Naive thymus-derived CD8-positive, alpha-beta T cell (primary cell): ENCODE results near the gene TGM1. TPM values are rescaled to one million over a fixed set of nuclear protein-coding genes. Genes with fewer than 3 reads are reported as not detected.

Experiments
- ATAC-seq, 2 donors: fragments of 150-1000 bp; cut with Tn5 transposase in 1 of 2; sonication (Bioruptor Pico), chemical (Tn5 transposase) in 1 of 2; 1 replicate in 1 of 2; 2 replicates in 1 of 2; pipeline ENCODE4 v1.10.0; 2021; ENCODE audit warnings: mild to moderate bottlenecking in 2 of 2, moderate library complexity in 2 of 2
- POLR2A ChIA-PET: fragments of 350-600 bp; sonication (Branson Sonifier 250); formaldehyde crosslinking; loops from one replicate; lab custom pipeline; 2021; ENCODE audit warnings: antibody characterized with exemption; lab: Charles Lee
- DNase-seq, 10 donors: peaks; one replicate each; pipeline versions ENCODE4 v3.0.0 to v3.0.0-alpha.2; 2020 to 2022
- H3K27ac Mint-ChIP-seq, 10 donors: one replicate each; pipeline ENCODE4 v1.8.0; 2020 to 2022; ENCODE audit warnings: mild to moderate bottlenecking in 10 of 10, mixed read lengths in 10 of 10, moderate library complexity in 4 of 10, inconsistent platforms in 1 of 10
- H3K27me3 Mint-ChIP-seq, 5 donors: one replicate each; pipeline ENCODE4 v1.8.0; 2021 to 2022; ENCODE audit warnings: mixed read lengths in 5 of 5
- H3K36me3 Mint-ChIP-seq, 3 donors: one replicate each; pipeline ENCODE4 v1.8.0; 2020 to 2022; ENCODE audit warnings: mixed read lengths in 3 of 3, mild to moderate bottlenecking in 2 of 3, inconsistent platforms in 1 of 3
- H3K4me1 Mint-ChIP-seq, 4 donors: one replicate each; pipeline ENCODE4 v1.8.0; 2021 to 2022; ENCODE audit warnings: mixed read lengths in 4 of 4
- H3K4me3 Mint-ChIP-seq, 10 donors: one replicate each; pipeline ENCODE4 v1.8.0; 2020 to 2022; ENCODE audit warnings: mild to moderate bottlenecking in 10 of 10, mixed read lengths in 10 of 10, moderate library complexity in 6 of 10, inconsistent platforms in 1 of 10
- H3K9me3 Mint-ChIP-seq, 9 donors: one replicate each; pipeline ENCODE4 v1.8.0; 2020 to 2022; ENCODE audit warnings: mixed read lengths in 9 of 9, mild to moderate bottlenecking in 3 of 9, inconsistent platforms in 1 of 9, moderate library complexity in 1 of 9
- polyA plus RNA-seq, 3 donors: library from polyadenylated mRNA; unstranded; fragments of 300-500 nt; fragmentation: Illumina TruSeq; gene quantifications; one replicate each; pipeline ENCODE4 v1.2.3, GENCODE V29; 2021
- total RNA-seq, 8 experiments: library from RNA in 2 of 8; stranded (reverse) in 2 of 8; gene quantifications; one replicate each; pipeline ENCODE4 v1.2.3 and lab custom pipeline; 2021 to 2026

TGM1 gene
- total and polyA plus RNA-seq, 5 experiments from 2014 or later, result 0.13 to 6.9 (median 6.5) TPM; not detected in 2

- DNase-seq (no peak), ATAC-seq (no peak)
- Mint-ChIP-seq H3K36me3 (peaks cover 0 to 57% (median 15%) of the 10 kb centered on the region in 3 donors), H3K4me3 (no peak overlapping the region), H3K9me3 (no peaks in the 10 kb centered on the region), H3K27ac (peak overlapping the region in 4 of 10 donors; percentile 20 to 89 (median 57)), H3K4me1 (peaks cover 4 to 16% (median 10%) of the 10 kb centered on the region in 4 donors), H3K27me3 (no peaks in the 10 kb centered on the region)
- POLR2A ChIA-PET, result interaction anchor here (0.7 to 1.4 kb wide), 4 partner anchors 9 to 211 kb away, joined by 3 to 7 read pairs (median 4); partner anchors contain the start of genes DHRS1, NOP9 and TINF2
Measured at GRCh38 chr14:24290746-24291145, 27.8 kb upstream of the TGM1 start.

- Mint-ChIP-seq H3K4me1 (peaks cover 2 to 16% (median 10%) of the 10 kb centered on the region in 4 donors), H3K27me3 (no peaks in the 10 kb centered on the region), H3K9me3 (no peaks in the 10 kb centered on the region), H3K4me3 (no peak overlapping the region), H3K27ac (peak overlapping the region in 4 of 10 donors; percentile 9 to 54 (median 28)), H3K36me3 (peaks cover 0 to 50% (median 15%) of the 10 kb centered on the region in 3 donors)
- DNase-seq, result peak in 1 of 10 donors; percentile 35
- POLR2A ChIA-PET, result interaction anchor here (0.6 to 1.4 kb wide), 4 partner anchors 10 to 960 kb away, joined by 3 to 7 read pairs (median 4); partner anchors contain the start of genes DHRS1, NOP9 and TINF2
- ATAC-seq, result peak; percentile 66 to 97
Measured at GRCh38 chr14:24289649-24290280, 26.8 kb upstream of the TGM1 start.

GRCh38 chr14:24286996-24287395, 24.0 kb upstream of the TGM1 start:
- H3K27ac Mint-ChIP-seq, result peak overlapping the region in 2 of 10 donors; percentile 78 to 81
- H3K4me1 Mint-ChIP-seq, result peaks cover 2 to 16% (median 10%) of the 10 kb centered on the region in 4 donors
- H3K4me3 Mint-ChIP-seq, result no peak overlapping the region
- DNase-seq (no peak), ATAC-seq (no peak)
- no peaks in the 10 kb centered on the region for H3K27me3 Mint-ChIP-seq
- POLR2A ChIA-PET, result no interaction called here
- peaks cover 0 to 30% (median 11%) of the 10 kb centered on the region in 3 donors for H3K36me3 Mint-ChIP-seq
- H3K9me3 Mint-ChIP-seq, result no peaks in the 10 kb centered on the region

DNA sequence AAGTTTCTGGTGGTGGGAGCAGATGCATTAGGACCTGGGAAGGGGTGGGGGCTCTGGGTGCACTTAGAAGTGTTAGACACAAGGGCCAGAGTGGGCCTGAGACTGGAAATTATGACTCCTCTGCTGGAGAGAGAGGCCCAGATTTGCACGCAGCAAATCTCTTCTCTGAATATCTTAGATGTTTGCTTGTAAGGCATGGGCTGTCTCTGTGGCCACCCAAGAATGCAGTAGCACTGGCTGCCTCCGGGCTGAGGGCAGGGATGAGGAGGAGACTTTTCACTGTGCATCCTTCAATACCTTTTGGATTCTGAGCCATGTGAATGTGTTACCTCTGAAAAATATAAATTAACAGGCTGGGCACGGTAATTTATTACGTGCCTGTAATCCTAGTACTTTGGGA, 22.4 kb upstream of the TGM1 start:
- peak overlapping the region in 3 of 10 donors; percentile 8 to 83 (median 66) for H3K27ac Mint-ChIP-seq
- H3K9me3 Mint-ChIP-seq, result no peaks in the 10 kb centered on the region
- H3K27me3 Mint-ChIP-seq, result no peaks in the 10 kb centered on the region
- no peak overlapping the region for H3K4me3 Mint-ChIP-seq
- no peak for DNase-seq
- peaks cover 3 to 21% (median 12%) of the 10 kb centered on the region in 4 donors for H3K4me1 Mint-ChIP-seq
- POLR2A ChIA-PET, result no interaction called here
- peaks cover 0 to 14% (median under 1%) of the 10 kb centered on the region in 3 donors for H3K36me3 Mint-ChIP-seq
- ATAC-seq, result no peak

DNA sequence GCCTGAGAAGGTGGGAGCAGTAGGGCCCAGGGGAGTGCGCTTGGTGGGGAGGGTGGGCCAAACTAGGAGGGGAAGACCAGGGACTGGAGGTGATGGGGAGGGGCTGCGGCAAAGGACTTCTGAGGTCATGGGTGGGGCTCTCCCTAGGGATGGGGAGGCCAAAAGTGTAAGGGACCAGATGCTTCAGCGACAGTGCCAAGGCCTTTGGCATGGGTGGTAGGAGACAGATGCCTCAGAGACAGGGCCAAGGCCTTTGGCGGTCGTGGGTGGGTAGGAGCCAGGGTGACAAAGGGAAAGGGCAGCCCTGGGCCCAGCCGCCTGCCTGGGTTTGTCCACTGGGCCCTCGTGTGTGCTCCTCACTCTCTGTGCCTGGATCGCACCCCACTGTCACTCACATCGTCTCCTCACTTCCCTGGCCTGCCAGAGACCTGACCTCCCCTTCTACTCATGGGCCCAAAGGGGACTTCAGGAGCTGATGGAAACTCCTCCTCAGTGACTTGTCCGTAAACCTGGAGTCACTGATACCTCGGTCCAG, 21.6 kb upstream of the TGM1 start:
- no peak overlapping the region for H3K4me3 Mint-ChIP-seq
- DNase-seq, result no peak
- POLR2A ChIA-PET, result no interaction called here
- H3K4me1 Mint-ChIP-seq, result peaks cover 7 to 23% (median 15%) of the 10 kb centered on the region in 4 donors
- no peaks in the 10 kb centered on the region for H3K27me3 Mint-ChIP-seq
- H3K27ac Mint-ChIP-seq, result peak overlapping the region in 4 of 10 donors; percentile 64 to 83 (median 69)
- peaks cover 0 to 6% (median 0%) of the 10 kb centered on the region in 3 donors for H3K36me3 Mint-ChIP-seq
- no peaks in the 10 kb centered on the region for H3K9me3 Mint-ChIP-seq
- no peak for ATAC-seq

DNA sequence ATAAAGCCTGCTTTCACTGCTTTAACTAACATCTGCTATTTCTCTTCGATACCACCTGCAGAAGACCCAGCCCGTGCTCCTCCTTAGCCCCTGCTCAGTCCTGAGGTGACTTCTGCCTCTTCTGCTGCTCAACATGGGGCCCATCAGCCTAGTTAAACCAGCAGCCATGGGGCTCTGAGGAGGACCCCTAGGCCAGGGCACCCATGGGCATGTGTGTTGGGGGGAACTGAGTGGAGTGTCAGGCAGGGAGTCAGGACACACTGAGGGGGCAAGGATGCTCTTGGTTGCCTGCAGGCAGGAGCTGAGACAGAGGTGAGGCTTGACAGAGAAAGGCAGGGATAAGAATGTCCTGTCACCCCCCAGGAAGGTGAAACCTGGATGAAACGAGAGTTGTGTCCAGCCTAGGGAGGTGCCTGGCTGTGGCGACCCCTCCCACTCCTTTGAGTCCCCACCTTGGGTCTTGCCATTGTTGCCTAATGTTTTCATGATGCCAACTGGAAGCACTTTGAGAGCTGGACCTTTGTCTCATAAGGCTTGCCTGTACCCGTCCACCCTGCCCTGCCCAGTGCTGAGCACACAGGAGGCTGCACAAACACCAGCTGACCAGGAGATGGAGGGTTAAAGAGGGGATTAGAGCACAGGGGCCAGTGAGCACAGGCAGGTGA, 21.0 kb upstream of the TGM1 start:
- H3K4me1 Mint-ChIP-seq, result peaks cover 12 to 27% (median 20%) of the 10 kb centered on the region in 4 donors
- ATAC-seq (no peak), DNase-seq (no peak)
- H3K27me3 Mint-ChIP-seq, result no peaks in the 10 kb centered on the region
- H3K9me3 Mint-ChIP-seq, result no peaks in the 10 kb centered on the region
- POLR2A ChIA-PET, result interaction anchor here (0.6 kb wide), 1 partner anchor 87 kb away, joined by 3 read pairs; no protein-coding TSS in a partner anchor
- peaks cover 0 to 3% (median 0%) of the 10 kb centered on the region in 3 donors for H3K36me3 Mint-ChIP-seq
- H3K27ac Mint-ChIP-seq, result peak overlapping the region in 4 of 10 donors; percentile 59 to 83 (median 64)
- no peak overlapping the region for H3K4me3 Mint-ChIP-seq

DNA sequence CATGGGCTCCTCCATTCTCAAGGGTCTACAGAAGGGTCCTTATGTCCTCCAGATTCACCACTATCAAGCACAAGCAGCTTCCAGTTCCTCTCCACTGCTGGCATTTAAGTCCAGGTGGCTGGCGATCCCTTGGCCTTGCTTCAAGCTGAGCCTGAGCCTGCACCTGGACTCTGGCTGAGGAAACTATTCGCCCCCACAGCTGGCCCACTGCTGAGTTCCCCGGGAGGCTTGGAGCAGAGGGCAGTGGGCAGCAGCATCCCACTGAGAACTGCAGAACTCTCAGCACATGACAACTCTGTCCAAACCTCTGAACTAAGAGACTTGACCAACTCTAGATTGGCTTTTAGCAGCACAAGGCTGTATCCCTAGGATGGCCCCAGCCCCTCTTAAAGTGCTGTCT, 19.8 kb upstream of the TGM1 start:
- Mint-ChIP-seq H3K27ac (peak overlapping the region in 3 of 10 donors; percentile 6 to 54 (median 32)), H3K36me3 (no peaks in the 10 kb centered on the region), H3K4me1 (peaks cover 18 to 39% (median 27%) of the 10 kb centered on the region in 4 donors), H3K9me3 (no peaks in the 10 kb centered on the region), H3K4me3 (no peak overlapping the region), H3K27me3 (no peaks in the 10 kb centered on the region)
- DNase-seq (no peak), ATAC-seq (no peak)
- POLR2A ChIA-PET, result interaction anchor here (0.5 kb wide), 1 partner anchor 39 kb away, joined by 5 read pairs; no protein-coding TSS in a partner anchor

DNA sequence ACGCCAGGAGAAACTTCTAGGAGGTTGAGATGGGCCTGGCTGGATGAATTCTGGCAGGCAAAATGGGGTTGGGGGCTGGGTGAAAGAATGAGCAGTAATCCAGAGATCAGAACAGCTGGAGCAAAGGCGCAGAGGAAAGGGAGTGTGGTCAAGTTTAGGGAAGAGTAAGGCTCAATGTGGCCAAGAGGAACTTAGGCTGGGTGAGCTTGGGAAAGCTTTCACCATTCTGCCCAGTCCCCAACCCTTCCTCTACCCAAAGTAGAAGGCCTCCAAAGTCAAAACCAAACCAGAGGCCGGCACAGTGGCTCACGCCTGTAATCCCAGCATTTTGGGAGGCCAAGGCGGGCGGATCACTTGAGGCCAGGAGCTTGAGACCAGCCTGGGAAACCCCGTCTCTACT, 18.7 kb upstream of the TGM1 start:
- no peaks in the 10 kb centered on the region for H3K9me3 Mint-ChIP-seq
- no peaks in the 10 kb centered on the region for H3K27me3 Mint-ChIP-seq
- DNase-seq, result no peak
- POLR2A ChIA-PET, result interaction anchor here (2.4 kb wide), 1 partner anchor 10 kb away, joined by 13 read pairs; the partner anchor contains the start of gene RABGGTA
- H3K4me3 Mint-ChIP-seq, result no peak overlapping the region
- no peak for ATAC-seq
- H3K36me3 Mint-ChIP-seq, result no peaks in the 10 kb centered on the region
- peaks cover 25 to 49% (median 33%) of the 10 kb centered on the region in 4 donors for H3K4me1 Mint-ChIP-seq
- H3K27ac Mint-ChIP-seq, result peak overlapping the region in 4 of 10 donors; percentile 26 to 70 (median 46)

DNA sequence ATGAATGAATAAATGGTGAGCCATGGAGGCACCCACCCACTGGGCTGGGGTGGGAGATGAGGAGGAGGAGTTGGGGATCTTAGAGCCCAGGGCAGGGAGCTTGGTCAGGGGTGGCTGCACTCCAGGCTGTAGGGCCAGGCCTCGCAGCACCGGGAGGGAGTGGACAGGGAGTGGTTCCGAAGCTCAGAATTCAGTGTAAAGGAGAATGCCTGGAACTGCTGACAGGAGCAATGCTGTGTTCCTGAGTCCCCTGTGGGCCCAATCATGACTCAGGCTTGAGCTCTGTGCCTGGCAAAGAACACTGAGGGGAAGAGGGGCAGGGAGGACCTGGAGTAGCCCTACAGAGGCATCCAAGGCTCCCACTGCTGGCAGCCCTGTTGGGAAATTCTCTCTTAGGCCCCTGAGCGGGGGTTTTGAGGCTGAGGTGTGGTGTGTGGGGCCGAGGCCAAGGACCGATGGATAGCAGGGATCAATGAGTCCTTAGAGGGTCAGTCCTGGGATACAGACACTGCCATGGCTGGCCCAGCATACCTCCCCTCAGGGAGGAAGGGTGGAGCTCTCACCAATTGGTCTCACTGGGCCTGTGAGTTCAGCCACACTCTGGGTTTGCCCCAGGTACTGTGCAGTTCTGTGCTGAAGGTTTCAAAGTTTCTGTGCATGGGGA, 18.0 kb upstream of the TGM1 start:
- POLR2A ChIA-PET, result interaction anchor here (0.7 to 2.4 kb wide), 4 partner anchors 10 to 69 kb away, joined by 3 to 13 read pairs (median 6); partner anchors contain the start of genes DHRS1, NOP9 and RABGGTA
- H3K4me1 Mint-ChIP-seq, result peaks cover 25 to 50% (median 34%) of the 10 kb centered on the region in 4 donors
- no peak overlapping the region for H3K4me3 Mint-ChIP-seq
- ATAC-seq (no peak), DNase-seq (peak in 1 of 10 donors; percentile 45)
- H3K27ac Mint-ChIP-seq, result peak overlapping the region in 6 of 10 donors; percentile 26 to 93 (median 47)
- no peaks in the 10 kb centered on the region for H3K9me3 Mint-ChIP-seq
- no peaks in the 10 kb centered on the region for H3K27me3 Mint-ChIP-seq
- no peaks in the 10 kb centered on the region for H3K36me3 Mint-ChIP-seq

DNA sequence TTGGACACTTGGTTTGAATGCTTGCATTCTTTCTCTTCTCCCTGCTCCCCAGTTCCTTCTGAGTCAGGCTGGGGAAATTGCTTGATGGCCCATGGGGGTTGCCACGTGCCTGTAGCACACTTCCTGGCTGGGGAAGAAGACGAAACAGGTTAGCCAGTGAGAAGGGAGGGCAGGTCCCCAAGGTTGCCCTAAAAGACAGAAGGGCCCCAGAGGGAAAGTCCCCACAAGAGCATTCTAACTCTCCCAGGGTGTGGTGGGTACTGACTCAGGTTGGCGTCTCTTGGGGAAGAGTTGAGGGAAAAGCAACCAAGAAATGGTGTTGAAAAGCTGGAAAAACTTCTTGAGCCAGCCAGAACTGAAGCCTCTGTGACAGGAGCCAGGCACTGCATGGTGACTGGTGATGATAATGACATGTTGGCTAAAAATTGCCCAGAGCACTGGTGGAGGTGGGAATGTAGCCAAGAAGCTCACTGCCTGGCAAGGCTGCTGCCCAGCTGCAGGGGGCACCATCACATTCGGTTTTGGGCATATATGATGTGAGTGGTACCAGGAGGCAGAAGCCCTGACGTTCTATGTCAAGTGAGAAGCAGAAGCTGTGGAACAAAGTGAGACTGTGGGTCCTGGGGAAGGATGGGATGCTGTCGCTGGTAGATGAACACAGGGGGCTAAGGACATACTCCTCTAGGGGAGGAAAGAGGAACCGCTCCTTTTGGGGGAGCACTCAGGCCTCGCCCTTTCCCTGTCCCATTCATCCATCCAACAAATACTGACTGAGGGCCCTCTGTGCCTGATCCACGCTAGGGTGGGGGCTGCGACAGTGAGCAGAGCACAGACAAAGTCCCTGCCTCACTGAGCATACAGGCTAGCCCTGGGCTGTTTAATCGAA, 16.6 kb upstream of the TGM1 start:
- ATAC-seq, result peak; percentile 92 to 95

GRCh38 chr14:24278424-24278823, 15.4 kb upstream of the TGM1 start:
- H3K4me1 Mint-ChIP-seq, result peaks cover 30 to 67% (median 45%) of the 10 kb centered on the region in 4 donors
- DNase-seq, result no peak
- POLR2A ChIA-PET, result interaction anchor here (0.9 kb wide), 1 partner anchor 53 kb away, joined by 3 read pairs; no protein-coding TSS in a partner anchor
- H3K27ac Mint-ChIP-seq, result peak overlapping the region; percentile 11 to 88 (median 62)
- no peaks in the 10 kb centered on the region for H3K9me3 Mint-ChIP-seq
- H3K4me3 Mint-ChIP-seq, result peak overlapping the region in 4 of 10 donors; percentile 20 to 43 (median 36)
- no peaks in the 10 kb centered on the region for H3K27me3 Mint-ChIP-seq
- no peak for ATAC-seq
- no peaks in the 10 kb centered on the region for H3K36me3 Mint-ChIP-seq

More for the DNA sequence above, 16.6 kb upstream of the TGM1 start:
- Mint-ChIP-seq H3K36me3 (no peaks in the 10 kb centered on the region), H3K4me1 (peaks cover 25 to 57% (median 35%) of the 10 kb centered on the region in 4 donors), H3K27me3 (no peaks in the 10 kb centered on the region), H3K27ac (peak overlapping the region; percentile 57 to 93 (median 86)), H3K9me3 (no peaks in the 10 kb centered on the region), H3K4me3 (peak overlapping the region in 8 of 10 donors; percentile 4 to 62 (median 27))
- peak in 9 of 10 donors; percentile 16 to 63 (median 37) for DNase-seq
- POLR2A ChIA-PET, result interaction anchor here (0.7 to 2.4 kb wide), 6 partner anchors 8 to 67 kb away, joined by 3 to 13 read pairs (median 4); partner anchors contain the start of genes DHRS1, NOP9 and RABGGTA
